Glutamatergic neuron (in vitro differentiated cells): ENCODE results near the gene NREP. TPM values are rescaled to one million over a fixed set of nuclear protein-coding genes. Genes with fewer than 3 reads are reported as not detected.

ENCODE experiments used
- DNase-seq: peaks from one replicate; pipeline ENCODE4 v3.0.0; 2022
- H3K27ac Mint-ChIP-seq: one replicate; pipeline ENCODE4 v1.8.0; 2020; ENCODE audit warnings: mild to moderate bottlenecking, mixed read lengths, inconsistent platforms; ENCODE audit not compliant: unreplicated experiment
- H3K27me3 Mint-ChIP-seq: one replicate; pipeline ENCODE4 v1.8.0; 2020; ENCODE audit warnings: mild to moderate bottlenecking, moderate library complexity, mixed read lengths, inconsistent platforms; ENCODE audit not compliant: unreplicated experiment
- H3K36me3 Mint-ChIP-seq: one replicate; pipeline ENCODE4 v1.8.0; 2020; ENCODE audit warnings: mild to moderate bottlenecking, mixed read lengths, inconsistent platforms; ENCODE audit not compliant: unreplicated experiment
- H3K4me1 Mint-ChIP-seq: one replicate; pipeline ENCODE4 v1.8.0; 2020; ENCODE audit warnings: mild to moderate bottlenecking, low read depth, mixed read lengths, inconsistent platforms; ENCODE audit not compliant: unreplicated experiment
- H3K4me3 Mint-ChIP-seq: one replicate; pipeline ENCODE4 v1.8.0; 2020; ENCODE audit warnings: mild to moderate bottlenecking, mixed read lengths, inconsistent platforms; ENCODE audit not compliant: unreplicated experiment
- H3K9me3 Mint-ChIP-seq: one replicate; pipeline ENCODE4 v1.8.0; 2020; ENCODE audit warnings: mild to moderate bottlenecking, moderate library complexity, mixed read lengths, inconsistent platforms; ENCODE audit not compliant: unreplicated experiment
- CTCF ChIP-seq: fragments of 200-600 bp; sonication (generic); IDR thresholded peaks from one replicate; pipeline ENCODE4 v1.5.0; 2021; ENCODE audit not compliant: partially characterized antibody, unreplicated experiment
- total RNA-seq: library from RNA; stranded (reverse); fragmentation: NEBNext Ultra II Directional; extraction: Animal tissue kit (Norgen Biotek cat#: 25700); gene quantifications from one replicate; pipeline ENCODE4 v1.2.1, GENCODE V29; 2021; ENCODE audit not compliant: unreplicated experiment

The NREP gene
- total RNA-seq, 1 donor from 2014 or later: 904 TPM

GRCh38 chr5:111795142-111795541 lies 38.1 kb upstream of the NREP start:
- TF ChIP-seq CTCF: no peak
- H3K27ac Mint-ChIP-seq: no peak overlapping the region
- no peaks in the 10 kb centered on the region for H3K27me3 Mint-ChIP-seq
- no peaks in the 10 kb centered on the region for H3K36me3 Mint-ChIP-seq
- H3K9me3 Mint-ChIP-seq: peaks cover 1% of the 10 kb centered on the region
- no peaks in the 10 kb centered on the region for H3K4me1 Mint-ChIP-seq
- no peak overlapping the region for H3K4me3 Mint-ChIP-seq
- DNase-seq: no peak

- Mint-ChIP-seq H3K36me3 (no peaks in the 10 kb centered on the region), H3K9me3 (peaks cover 1% of the 10 kb centered on the region), H3K4me1 (no peaks in the 10 kb centered on the region), H3K27ac (no peak overlapping the region), H3K4me3 (no peak overlapping the region), H3K27me3 (no peaks in the 10 kb centered on the region)
- no peak for TF ChIP-seq CTCF
- no peak for DNase-seq
Observed at GRCh38 chr5:111792471-111793058, 35.6 kb upstream of the NREP start.

GRCh38 chr5:111790295-111790694 lies 33.3 kb upstream of the NREP start:
- Mint-ChIP-seq H3K9me3 (peaks cover 1% of the 10 kb centered on the region), H3K27me3 (no peaks in the 10 kb centered on the region), H3K27ac (no peak overlapping the region), H3K4me3 (no peak overlapping the region), H3K36me3 (no peaks in the 10 kb centered on the region), H3K4me1 (no peaks in the 10 kb centered on the region)
- no peak for TF ChIP-seq CTCF
- DNase-seq: no peak

- no peak for DNase-seq
- H3K36me3 Mint-ChIP-seq: no peaks in the 10 kb centered on the region
- H3K9me3 Mint-ChIP-seq: no peaks in the 10 kb centered on the region
- TF ChIP-seq CTCF: no peak
- H3K4me3 Mint-ChIP-seq: peak overlapping the region; percentile 5
- no peaks in the 10 kb centered on the region for H3K4me1 Mint-ChIP-seq
- no peaks in the 10 kb centered on the region for H3K27me3 Mint-ChIP-seq
- H3K27ac Mint-ChIP-seq: no peak overlapping the region
Observed at GRCh38 chr5:111787006-111787405, 30.0 kb upstream of the NREP start.

- no peaks in the 10 kb centered on the region for H3K27me3 Mint-ChIP-seq
- H3K4me1 Mint-ChIP-seq: no peaks in the 10 kb centered on the region
- no peaks in the 10 kb centered on the region for H3K9me3 Mint-ChIP-seq
- DNase-seq: no peak
- TF ChIP-seq CTCF: no peak
- H3K4me3 Mint-ChIP-seq: no peak overlapping the region
- no peak overlapping the region for H3K27ac Mint-ChIP-seq
- no peaks in the 10 kb centered on the region for H3K36me3 Mint-ChIP-seq
Observed at GRCh38 chr5:111784491-111785181, 27.6 kb upstream of the NREP start.
